Measurements from ENCODE around the gene CD164L2. TPM values are rescaled to one million over a fixed set of nuclear protein-coding genes. Genes with fewer than 3 reads are reported as not detected.
A peak's percentile ranks its signal among the peaks of the same experiment; 100 is the strongest.

CD164L2 gene
- total RNA-seq, 4 donors from 2014 or later: not detected

DNA sequence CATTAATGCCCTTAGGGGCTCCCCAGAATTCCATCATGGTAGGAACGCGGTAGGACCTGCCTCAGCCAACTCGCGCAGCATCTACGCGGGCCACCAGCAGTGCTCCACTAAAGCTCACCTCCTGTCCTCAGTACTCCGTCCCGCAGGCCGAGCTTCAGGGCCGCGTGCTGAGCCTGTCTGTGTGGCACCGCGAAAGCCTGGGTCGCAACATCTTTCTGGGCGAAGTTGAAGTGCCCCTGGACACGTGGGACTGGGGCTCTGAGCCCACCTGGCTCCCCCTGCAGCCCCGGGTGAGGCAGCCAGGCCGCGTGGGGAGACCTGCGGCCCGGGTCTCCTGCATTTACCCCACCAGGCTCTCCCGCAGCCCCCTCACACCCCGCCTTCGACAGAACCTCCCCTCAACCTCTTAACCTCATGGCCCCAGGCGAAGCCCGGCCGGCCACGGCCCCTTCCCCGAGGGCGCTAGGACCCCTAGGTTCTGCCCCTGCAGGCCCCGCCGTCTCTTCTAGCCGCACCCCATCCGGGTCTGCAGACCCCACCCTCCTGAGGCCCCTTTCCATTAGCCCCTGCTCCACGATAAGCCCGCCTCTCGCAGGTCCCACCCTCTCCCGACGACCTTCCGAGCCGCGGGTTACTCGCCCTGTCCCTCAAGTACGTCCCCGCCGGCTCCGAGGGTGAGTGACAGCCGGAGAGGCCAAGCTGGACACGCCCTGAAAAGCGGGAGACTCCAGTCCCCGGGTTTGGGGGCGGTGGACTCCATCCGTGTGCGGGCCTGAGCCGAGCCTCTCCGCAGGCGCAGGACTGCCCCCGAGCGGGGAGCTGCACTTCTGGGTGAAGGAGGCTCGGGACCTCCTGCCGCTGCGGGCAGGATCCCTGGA, 32.2 kb downstream of the CD164L2 start:
- peak; percentile 50 for ATAC-seq
- H3K4me1 ChIP-seq: peaks cover 0 to 31% (median 20%) of the 10 kb centered on the region in 3 donors

DNA sequence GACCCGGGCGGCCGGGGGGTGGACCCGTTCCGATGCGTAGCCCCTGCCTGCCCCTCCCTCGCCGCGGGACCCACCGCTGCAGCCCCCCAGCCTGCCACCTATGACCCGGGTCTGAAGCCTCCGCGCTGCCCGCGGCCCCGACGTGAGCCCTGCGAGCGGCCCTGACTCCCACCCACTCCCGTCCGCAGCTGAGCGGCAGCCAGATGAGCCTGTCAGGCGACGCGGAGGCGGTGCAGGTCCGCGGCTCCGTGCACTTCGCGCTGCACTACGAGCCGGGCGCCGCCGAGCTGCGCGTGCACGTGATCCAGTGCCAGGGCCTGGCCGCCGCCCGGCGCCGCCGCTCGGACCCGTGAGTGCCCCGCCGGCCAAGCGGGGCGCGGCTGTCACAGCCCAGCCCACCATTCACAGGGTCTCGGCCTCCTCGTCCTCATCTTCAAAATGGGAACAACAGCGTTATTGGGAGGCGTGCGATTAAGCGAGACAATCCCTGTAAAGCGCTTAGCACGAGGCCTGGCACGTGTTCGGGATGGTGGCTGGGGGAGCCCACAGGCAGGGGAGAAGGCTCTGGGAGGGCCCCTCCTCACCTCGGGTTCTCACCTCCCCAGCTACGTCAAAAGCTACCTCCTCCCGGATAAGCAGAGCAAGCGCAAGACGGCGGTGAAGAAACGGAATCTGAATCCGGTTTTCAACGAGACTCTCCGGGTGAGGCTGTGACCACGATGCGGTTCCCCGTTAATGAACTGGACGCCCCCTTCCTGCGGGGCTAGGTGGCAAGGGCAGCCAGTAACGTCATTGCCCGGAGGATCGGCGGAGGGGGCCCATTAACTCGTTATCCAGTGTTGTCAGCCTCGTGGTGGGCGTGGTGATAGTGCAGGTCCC, 33.1 kb downstream of the CD164L2 start:
- peak overlapping the region; percentile 26 to 53 for H3K4me3 ChIP-seq
- WGBS, 2 donors (ENCODE audit: low coverage in 1 of 2): 7% methylated on average over 22 of the region's 84 CpGs; no CpG with 5 or more reads in 1 of the 2 donors
- ATAC-seq: peak; percentile 80
- TF ChIP-seq POLR2AphosphoS5 (IDR thresholded peaks at IDR 0.05): peak; percentile 28
- TF ChIP-seq, protein P1, sequence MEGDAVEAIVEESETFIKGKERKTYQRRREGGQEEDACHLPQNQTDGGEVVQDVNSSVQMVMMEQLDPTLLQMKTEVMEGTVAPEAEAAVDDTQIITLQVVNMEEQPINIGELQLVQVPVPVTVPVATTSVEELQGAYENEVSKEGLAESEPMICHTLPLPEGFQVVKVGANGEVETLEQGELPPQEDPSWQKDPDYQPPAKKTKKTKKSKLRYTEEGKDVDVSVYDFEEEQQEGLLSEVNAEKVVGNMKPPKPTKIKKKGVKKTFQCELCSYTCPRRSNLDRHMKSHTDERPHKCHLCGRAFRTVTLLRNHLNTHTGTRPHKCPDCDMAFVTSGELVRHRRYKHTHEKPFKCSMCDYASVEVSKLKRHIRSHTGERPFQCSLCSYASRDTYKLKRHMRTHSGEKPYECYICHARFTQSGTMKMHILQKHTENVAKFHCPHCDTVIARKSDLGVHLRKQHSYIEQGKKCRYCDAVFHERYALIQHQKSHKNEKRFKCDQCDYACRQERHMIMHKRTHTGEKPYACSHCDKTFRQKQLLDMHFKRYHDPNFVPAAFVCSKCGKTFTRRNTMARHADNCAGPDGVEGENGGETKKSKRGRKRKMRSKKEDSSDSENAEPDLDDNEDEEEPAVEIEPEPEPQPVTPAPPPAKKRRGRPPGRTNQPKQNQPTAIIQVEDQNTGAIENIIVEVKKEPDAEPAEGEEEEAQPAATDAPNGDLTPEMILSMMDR (IDR thresholded peaks at IDR 0.05): no peak
- H3K36me3 ChIP-seq: peaks cover 0 to 24% of the 10 kb centered on the region in 2 donors
- H3K27me3 ChIP-seq: peaks cover 46% of the 10 kb centered on the region
- peaks cover 0 to 31% (median 20%) of the 10 kb centered on the region in 3 donors for H3K4me1 ChIP-seq
- peak overlapping the region in 1 of 4 donors; percentile 48 for H3K27ac ChIP-seq
- H3K9me3 ChIP-seq: no peaks in the 10 kb centered on the region

More for the DNA sequence above, 32.2 kb downstream of the CD164L2 start:
- no CpG with 5 or more reads among the region's 62 CpGs for WGBS, 2 donors (ENCODE audit: low coverage in 1 of 2)
- Histone ChIP-seq H3K27ac (peak overlapping the region in 3 of 4 donors; percentile 27 to 57 (median 48)), H3K9me3 (no peaks in the 10 kb centered on the region), H3K4me3 (peak overlapping the region in 1 of 2 donors; percentile 53), H3K27me3 (peaks cover 46% of the 10 kb centered on the region), H3K36me3 (peaks cover 0 to 33% of the 10 kb centered on the region in 2 donors)
- no peak for TF ChIP-seq POLR2A (IDR thresholded peaks at IDR 0.05)
- TF ChIP-seq EP300 (IDR thresholded peaks at IDR 0.05): no peak
- TF ChIP-seq, protein P1 (IDR thresholded peaks at IDR 0.05): peak in 1 of 4 experiments; percentile 20
- peak; percentile 32 for TF ChIP-seq POLR2AphosphoS5 (IDR thresholded peaks at IDR 0.05)

DNA sequence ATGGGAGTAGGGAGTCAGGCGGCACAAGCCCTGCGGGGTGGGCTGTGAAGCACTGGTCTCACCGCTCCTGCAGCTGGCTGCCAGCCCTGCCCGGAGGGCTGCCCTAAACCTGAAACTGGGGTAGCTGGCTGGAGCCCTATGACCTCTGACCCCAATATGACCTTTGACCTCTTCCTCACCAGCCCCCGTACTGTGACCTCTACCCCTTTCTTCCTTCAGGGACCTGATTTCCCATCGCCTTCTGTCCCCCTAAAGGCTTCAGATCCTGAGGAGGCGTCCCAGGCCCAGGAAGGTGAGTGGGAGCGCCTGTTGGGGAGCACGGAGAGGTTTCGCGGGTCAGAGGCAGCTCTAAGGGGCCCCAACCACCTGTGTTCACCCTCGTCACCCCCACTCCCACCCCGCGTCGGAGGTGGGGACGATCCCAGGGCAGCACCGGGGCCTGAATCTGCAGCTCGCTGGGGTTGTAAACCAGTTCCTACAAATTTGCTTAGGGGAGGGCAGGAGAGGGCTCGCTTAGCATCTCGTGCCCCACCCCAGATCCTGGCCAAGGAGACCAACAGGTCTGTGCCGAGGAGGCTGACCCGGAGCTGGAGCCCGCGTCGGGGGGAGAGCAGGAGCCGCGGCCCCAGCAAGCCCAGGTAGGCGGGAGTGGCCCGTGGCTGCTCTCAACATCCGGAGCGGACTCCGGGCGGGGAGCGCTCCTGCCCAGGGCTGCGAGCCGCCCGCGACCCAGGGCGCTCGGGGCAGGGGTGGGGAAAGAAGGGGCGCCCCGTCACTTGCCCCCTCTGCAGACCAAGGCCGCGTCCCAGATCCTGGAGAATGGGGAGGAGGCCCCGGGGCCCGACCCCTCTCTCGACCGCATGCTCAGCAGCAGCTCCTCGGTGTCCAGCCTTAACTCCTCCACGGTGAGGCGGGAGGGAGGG, 34.0 kb downstream of the CD164L2 start:
- ATAC-seq: peak; percentile 46
- peak overlapping the region in 1 of 4 donors; percentile 2 for H3K27ac ChIP-seq

More for the DNA sequence above, 34.0 kb downstream of the CD164L2 start:
- Histone ChIP-seq H3K4me3 (peak overlapping the region; percentile 26 to 53), H3K4me1 (peaks cover 0 to 31% (median 20%) of the 10 kb centered on the region in 3 donors), H3K36me3 (peaks cover 0 to 15% of the 10 kb centered on the region in 2 donors), H3K27me3 (peaks cover 46% of the 10 kb centered on the region), H3K9me3 (no peaks in the 10 kb centered on the region)
- 60 to 85% methylated on average over 4 to 5 of the region's 51 CpGs for WGBS, 2 donors (ENCODE audit: low coverage in 1 of 2)
- TF ChIP-seq POLR2A (IDR thresholded peaks at IDR 0.05): no peak
- no peak for TF ChIP-seq POLR2AphosphoS5 (IDR thresholded peaks at IDR 0.05)
- TF ChIP-seq, protein P1 (IDR thresholded peaks at IDR 0.05): peak in 1 of 4 experiments; percentile 24
- TF ChIP-seq EP300 (IDR thresholded peaks at IDR 0.05): no peak

Measured in gastroesophageal sphincter (tissue), 4 donors.